ENCODE results near the gene BPTF. TPM values are rescaled to one million over a fixed set of nuclear protein-coding genes. Genes with fewer than 3 reads are reported as not detected.

Gene BPTF
- total and polyA plus RNA-seq, 2 of the 8 experiments (the other 6 are each of a cell fraction or from before 2014, with no cell fraction given): 107 to 228 TPM

DNA sequence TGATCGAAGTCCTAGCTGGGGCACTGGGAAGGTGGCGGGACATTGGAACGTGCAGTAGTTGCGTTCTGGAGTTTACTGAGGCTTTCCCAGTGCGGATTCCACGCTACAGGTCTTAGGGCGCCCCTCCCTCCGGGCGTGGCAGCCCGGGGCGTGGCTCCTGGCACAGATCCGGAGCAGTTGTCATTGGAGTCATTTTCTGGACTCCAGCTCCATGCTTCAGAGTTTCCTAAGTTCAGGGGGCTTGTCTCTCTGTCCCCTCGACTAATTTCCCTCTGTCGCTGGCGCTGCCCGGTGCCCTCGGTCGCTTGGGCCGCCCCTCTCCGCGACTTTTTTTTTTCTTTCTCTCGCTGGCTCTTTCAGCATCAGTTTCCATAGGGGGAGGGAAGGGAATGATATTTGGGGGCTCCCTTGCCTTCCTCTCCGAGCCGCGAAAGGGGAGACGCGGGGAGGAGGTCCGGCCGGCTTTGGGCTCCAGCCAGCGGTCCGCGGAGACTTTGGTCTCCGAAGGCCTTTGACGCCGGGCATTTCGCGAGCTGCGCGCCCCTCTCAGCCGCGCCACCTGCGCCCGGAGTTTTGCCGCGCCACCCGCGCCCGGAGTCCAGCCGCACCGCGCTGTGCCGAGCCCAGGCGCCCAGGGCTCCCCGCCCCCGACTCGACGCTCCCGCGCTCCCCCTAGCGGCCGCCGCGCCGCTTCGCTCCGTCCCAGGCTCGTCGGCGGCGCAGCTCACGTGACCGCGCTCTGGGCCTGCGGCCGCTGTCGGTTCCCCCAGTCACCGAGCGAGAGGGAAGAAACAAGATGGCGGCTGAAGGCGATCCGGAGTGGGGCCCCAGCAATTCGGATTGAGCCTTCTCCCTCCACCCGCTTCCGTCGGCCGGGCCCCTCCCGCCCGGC is at the start of gene BPTF (continued):
- TF ChIP-seq TCF12 (IDR thresholded peaks at IDR 0.05; ENCODE audit: low read depth, low read length) (0 out of 2 replicates have a peak, but pooled peaks have one; percentile 28), HDAC2 (IDR thresholded peaks at IDR 0.05; ENCODE audit: borderline replicate concordance in 1 of 2, low read depth in 2 of 2, low read length in 2 of 2) (peak; percentile 19 to 72; a peak in 2 of 4 replicates), EP300 (IDR thresholded peaks at IDR 0.05; ENCODE audit: borderline replicate concordance in 1 of 2, low read depth in 2 of 2, low read length in 2 of 2) (peak; percentile 32 to 78; a peak in 2 of 3 replicates), KDM4A (IDR thresholded peaks at IDR 0.05; ENCODE audit: low read depth, low read length, severe bottlenecking) (peak; percentile 85), YY1 (IDR thresholded peaks at IDR 0.05; ENCODE audit: low read depth, low read length) (peak; percentile 97), BRCA1 (IDR thresholded peaks at IDR 0.05; ENCODE audit: low read depth, low read length) (no peak), TEAD4 (IDR thresholded peaks at IDR 0.05; ENCODE audit: low read depth, low read length) (peak; percentile 36; the same call in 1 of the 2 replicates), EGR1 (IDR thresholded peaks at IDR 0.05; ENCODE audit: borderline replicate concordance, low read depth, low read length) (peak; percentile 71; the same call in 1 of the 2 replicates), CHD2 (IDR thresholded peaks at IDR 0.05; ENCODE audit: low read length) (peak; percentile 49; the same call in 1 of the 2 replicates), RXRA (IDR thresholded peaks at IDR 0.05; ENCODE audit: insufficient read depth, low read depth, low read length) (no peak), PHF8 (conservative IDR thresholded peaks at IDR 0.05; ENCODE audit: low read depth, low read length) (peak; percentile 48)
- TF ChIP-seq, protein P1, sequence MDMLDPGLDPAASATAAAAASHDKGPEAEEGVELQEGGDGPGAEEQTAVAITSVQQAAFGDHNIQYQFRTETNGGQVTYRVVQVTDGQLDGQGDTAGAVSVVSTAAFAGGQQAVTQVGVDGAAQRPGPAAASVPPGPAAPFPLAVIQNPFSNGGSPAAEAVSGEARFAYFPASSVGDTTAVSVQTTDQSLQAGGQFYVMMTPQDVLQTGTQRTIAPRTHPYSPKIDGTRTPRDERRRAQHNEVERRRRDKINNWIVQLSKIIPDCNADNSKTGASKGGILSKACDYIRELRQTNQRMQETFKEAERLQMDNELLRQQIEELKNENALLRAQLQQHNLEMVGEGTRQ (IDR thresholded peaks at IDR 0.05; ENCODE audit: low read length): peak; percentile 95
- TF ChIP-seq, protein P2, sequence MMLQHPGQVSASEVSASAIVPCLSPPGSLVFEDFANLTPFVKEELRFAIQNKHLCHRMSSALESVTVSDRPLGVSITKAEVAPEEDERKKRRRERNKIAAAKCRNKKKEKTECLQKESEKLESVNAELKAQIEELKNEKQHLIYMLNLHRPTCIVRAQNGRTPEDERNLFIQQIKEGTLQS (IDR thresholded peaks at IDR 0.05; ENCODE audit: insufficient read depth, low read depth, low read length): peak; percentile 90
